Tongue (tissue), 2 donors: ENCODE data around the gene NEK6. TPM values are rescaled to one million over a fixed set of nuclear protein-coding genes. Genes with fewer than 3 reads are reported as not detected.

Source experiments
- DNase-seq: peaks from one replicate; pipeline ENCODE4 v3.0.0-alpha.2; 2015
- total RNA-seq: library from RNA; depleted of rRNA; stranded (reverse); fragments of >200 nt; gene quantifications from one replicate; pipeline ENCODE4 v1.2.3, GENCODE V29; 2014

NEK6 gene
- total RNA-seq, 1 donor from 2014 or later = 33.6 TPM

- no peak for DNase-seq
These were observed 64.2 kb downstream of the NEK6 start for GRCh38 chr9:124321935-124322334.

- peak; percentile 45 for DNase-seq
These were observed 65.1 kb downstream of the NEK6 start for GRCh38 chr9:124322618-124323432.

- no peak for DNase-seq
These were observed 66.2 kb downstream of the NEK6 start for GRCh38 chr9:124323904-124324303.

GRCh38 chr9:124325816-124326215, 68.1 kb downstream of the NEK6 start:
- DNase-seq = no peak

GRCh38 chr9:124326378-124326777, 68.6 kb downstream of the NEK6 start:
- no peak for DNase-seq

- no peak for DNase-seq
These were observed 69.7 kb downstream of the NEK6 start for GRCh38 chr9:124327491-124327890.

- no peak for DNase-seq
These were observed 70.5 kb downstream of the NEK6 start for GRCh38 chr9:124328285-124328684.

GRCh38 chr9:124329206-124329792, 71.5 kb downstream of the NEK6 start:
- no peak for DNase-seq

GRCh38 chr9:124330011-124330697, 72.4 kb downstream of the NEK6 start:
- DNase-seq = peak; percentile 86

GRCh38 chr9:124331580-124331979, 73.8 kb downstream of the NEK6 start:
- DNase-seq = no peak

- peak; percentile 97 for DNase-seq
These were observed 74.8 kb downstream of the NEK6 start for GRCh38 chr9:124332361-124333202.

GRCh38 chr9:124333203-124333579, 75.4 kb downstream of the NEK6 start:
- no peak for DNase-seq

- no peak for DNase-seq
These were observed 77.0 kb downstream of the NEK6 start for GRCh38 chr9:124334568-124335319.

GRCh38 chr9:124335320-124335707, 77.6 kb downstream of the NEK6 start:
- DNase-seq = no peak

GRCh38 chr9:124337562-124337961, 79.8 kb downstream of the NEK6 start:
- no peak for DNase-seq

- DNase-seq = no peak
These were observed 81.9 kb downstream of the NEK6 start for GRCh38 chr9:124339603-124340146.

GRCh38 chr9:124340219-124341069, 82.7 kb downstream of the NEK6 start:
- peak; percentile 67 for DNase-seq

GRCh38 chr9:124341455-124342170, 83.9 kb downstream of the NEK6 start:
- no peak for DNase-seq

GRCh38 chr9:124342402-124342775, 84.6 kb downstream of the NEK6 start:
- DNase-seq = no peak
